Neural cell (in vitro differentiated cells): ENCODE data around the gene RAPGEF5.

Experiments used
- CTCF ChIP-seq: fragments of 450-650 bp; IDR thresholded peaks from 2 replicates; pipeline ENCODE4 v1.5.1; 2014; ENCODE audit warnings: antibody characterized with exemption, mild to moderate bottlenecking, moderate library complexity; ENCODE audit not compliant: poor library complexity, severe bottlenecking
- EP300 ChIP-seq: fragments of 450-650 bp; conservative IDR thresholded peaks from 2 replicates; pipeline ENCODE4 v1.6.1; 2014; ENCODE audit warnings: antibody characterized with exemption, mild to moderate bottlenecking, moderate library complexity; ENCODE audit not compliant: poor library complexity, severe bottlenecking
- EZH2 ChIP-seq: fragments of 200-600, 300-800 bp; shearing (Covaris generic), sonication (generic); IDR thresholded peaks from 2 replicates; pipeline ENCODE4 v1.6.1; 2014; ENCODE audit warnings: antibody characterized with exemption, low read length, borderline replicate concordance, mild to moderate bottlenecking; ENCODE audit not compliant: insufficient read depth, poor library complexity, severe bottlenecking
- RAD21 ChIP-seq: fragments of 450-650 bp; conservative IDR thresholded peaks from 2 replicates; pipeline ENCODE4 v1.6.1; 2014; ENCODE audit warnings: antibody characterized with exemption, mild to moderate bottlenecking, moderate library complexity
- TAF1 ChIP-seq: IDR thresholded peaks from 2 replicates; pipeline ENCODE4 v1.6.1; 2012; ENCODE audit warnings: low read depth

- TF ChIP-seq EZH2: no peak
- TF ChIP-seq RAD21: no peak
- TF ChIP-seq TAF1: no peak
- TF ChIP-seq CTCF: no peak
- no peak for TF ChIP-seq EP300
Observed at GRCh38 chr7:22090512-22090911, 266.4 kb downstream of the RAPGEF5 start.
